ENCODE measurements around the gene LARGE2. TPM values are rescaled to one million over a fixed set of nuclear protein-coding genes. Genes with fewer than 3 reads are reported as not detected.
A peak's percentile ranks its signal among the peaks of the same experiment; 100 is the strongest.

Gene LARGE2
- total RNA-seq, 1 donor from 2014 or later: not detected

DNA sequence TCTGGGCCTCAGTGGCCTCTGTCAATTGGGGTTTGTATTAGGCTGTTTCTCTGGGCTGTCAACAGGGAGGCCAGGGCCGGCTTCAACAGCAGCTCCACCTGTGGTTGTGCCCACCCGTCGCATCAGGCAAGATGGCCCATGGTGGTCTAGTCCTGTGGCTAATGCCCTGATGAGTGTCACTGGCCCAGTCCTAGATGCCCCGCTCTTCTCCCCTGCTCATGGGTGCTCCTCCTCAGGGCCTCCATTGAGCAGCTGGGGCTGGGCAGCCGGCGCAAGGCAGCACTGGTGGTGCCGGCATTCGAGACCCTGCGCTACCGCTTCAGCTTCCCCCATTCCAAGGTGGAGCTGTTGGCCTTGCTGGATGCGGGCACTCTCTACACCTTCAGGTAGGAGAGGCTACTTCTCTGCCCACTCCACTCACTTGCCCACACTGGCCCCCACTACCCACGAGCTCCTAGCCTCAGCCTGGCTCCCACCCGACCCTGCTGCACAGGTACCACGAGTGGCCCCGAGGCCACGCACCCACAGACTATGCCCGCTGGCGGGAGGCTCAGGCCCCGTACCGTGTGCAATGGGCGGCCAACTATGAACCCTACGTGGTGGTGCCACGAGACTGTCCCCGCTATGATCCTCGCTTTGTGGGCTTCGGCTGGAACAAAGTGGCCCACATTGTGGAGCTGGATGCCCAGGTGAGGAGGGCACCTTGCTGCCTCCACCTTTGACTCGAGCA lies 5.4 kb downstream of the LARGE2 start:
- Histone ChIP-seq H3K9ac (ENCODE audit: low read depth in 1 of 3, low read length in 3 of 3) (no peak overlapping the region), H3K4me3 (ENCODE audit: low read length in 3 of 3) (no peak overlapping the region), H3K27ac (ENCODE audit: low read depth, low read length) (no peak overlapping the region), H3K36me3 (ENCODE audit: control insufficient read depth in 3 of 3, insufficient read depth in 3 of 3, low read length in 3 of 3) (peaks cover 0 to 9% (median 4%) of the 10 kb centered on the region in 3 donors), H3K9me3 (ENCODE audit: control insufficient read depth in 3 of 3, low read length in 3 of 3) (no peaks in the 10 kb centered on the region), H3K27me3 (ENCODE audit: control insufficient read depth in 3 of 3, insufficient read depth in 3 of 3, low read length in 3 of 3) (peaks cover 20 to 37% (median 21%) of the 10 kb centered on the region in 3 donors), H3K4me1 (ENCODE audit: control insufficient read depth in 3 of 3, insufficient read depth in 3 of 3, low read length in 3 of 3) (peaks cover 7 to 17% (median 8%) of the 10 kb centered on the region in 3 donors)

DNA sequence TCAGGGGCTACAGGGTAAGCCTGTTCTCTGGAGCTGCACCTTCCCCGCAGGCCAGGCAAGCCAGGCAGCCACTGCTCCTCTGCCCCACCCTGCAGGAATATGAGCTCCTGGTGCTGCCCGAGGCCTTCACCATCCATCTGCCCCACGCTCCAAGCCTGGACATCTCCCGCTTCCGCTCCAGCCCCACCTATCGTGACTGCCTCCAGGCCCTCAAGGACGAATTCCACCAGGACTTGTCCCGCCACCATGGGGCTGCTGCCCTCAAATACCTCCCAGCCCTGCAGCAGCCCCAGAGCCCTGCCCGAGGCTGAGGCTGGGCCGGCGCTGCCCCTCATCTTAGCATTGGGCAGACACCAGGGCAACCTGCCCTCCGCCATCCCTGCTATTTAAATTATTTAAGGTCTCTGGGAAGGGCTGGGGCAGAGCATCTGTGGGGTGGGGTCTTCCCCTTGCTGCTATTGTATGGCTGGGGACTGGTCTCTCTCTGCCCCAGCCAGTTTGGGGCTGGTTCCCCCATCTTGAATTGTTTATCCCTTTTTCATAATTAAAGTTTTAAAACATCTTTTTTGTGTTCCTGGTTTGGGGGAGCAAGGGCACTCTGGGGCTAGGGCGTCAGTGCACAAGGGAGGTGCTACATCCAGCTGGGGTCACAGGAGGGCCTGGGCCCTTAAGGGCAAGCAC lies 6.2 kb downstream of the LARGE2 start:
- H3K9ac ChIP-seq (ENCODE audit: low read depth in 1 of 3, low read length in 3 of 3): no peak overlapping the region
- peaks cover 3 to 15% (median 10%) of the 10 kb centered on the region in 3 donors for H3K36me3 ChIP-seq (ENCODE audit: control insufficient read depth in 3 of 3, insufficient read depth in 3 of 3, low read length in 3 of 3)

DNA sequence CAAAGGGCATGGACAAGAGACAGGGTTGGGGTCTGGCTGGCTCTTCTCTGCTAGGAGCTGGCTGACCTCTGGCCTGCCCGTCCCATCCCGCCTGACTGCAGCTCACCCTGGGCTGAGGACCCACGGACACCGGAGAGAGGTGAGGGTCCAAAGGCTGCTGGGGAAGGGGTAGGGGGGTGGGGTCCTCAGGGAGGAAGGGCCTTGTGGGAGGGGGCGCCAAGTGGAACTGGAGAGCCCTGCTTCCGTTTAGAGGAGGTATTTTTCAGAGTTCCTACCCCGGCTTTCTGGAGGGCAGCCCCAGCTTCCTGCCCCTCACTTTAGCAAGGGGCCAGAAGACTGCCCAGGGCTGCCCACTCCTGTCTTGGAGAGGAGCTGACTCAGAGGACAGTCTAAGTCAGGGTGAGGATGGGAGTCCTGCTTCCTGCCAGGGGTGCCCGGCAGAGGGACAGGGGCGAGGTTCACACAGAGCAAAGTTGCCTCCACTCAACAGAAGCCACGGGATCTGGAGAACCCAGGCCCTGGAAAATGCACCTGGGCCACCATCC lies 7.1 kb downstream of the LARGE2 start:
- Histone ChIP-seq H3K4me3 (ENCODE audit: low read length in 3 of 3) (no peak overlapping the region), H3K27ac (ENCODE audit: low read depth, low read length) (no peak overlapping the region)

More for the DNA sequence above, 6.2 kb downstream of the LARGE2 start:
- Histone ChIP-seq H3K27ac (ENCODE audit: low read depth, low read length) (no peak overlapping the region), H3K4me3 (ENCODE audit: low read length in 3 of 3) (no peak overlapping the region), H3K27me3 (ENCODE audit: control insufficient read depth in 3 of 3, insufficient read depth in 3 of 3, low read length in 3 of 3) (peaks cover 13 to 30% (median 16%) of the 10 kb centered on the region in 3 donors), H3K4me1 (ENCODE audit: control insufficient read depth in 3 of 3, insufficient read depth in 3 of 3, low read length in 3 of 3) (peaks cover 4 to 13% (median 4%) of the 10 kb centered on the region in 3 donors), H3K9me3 (ENCODE audit: control insufficient read depth in 3 of 3, low read length in 3 of 3) (no peaks in the 10 kb centered on the region)

DNA sequence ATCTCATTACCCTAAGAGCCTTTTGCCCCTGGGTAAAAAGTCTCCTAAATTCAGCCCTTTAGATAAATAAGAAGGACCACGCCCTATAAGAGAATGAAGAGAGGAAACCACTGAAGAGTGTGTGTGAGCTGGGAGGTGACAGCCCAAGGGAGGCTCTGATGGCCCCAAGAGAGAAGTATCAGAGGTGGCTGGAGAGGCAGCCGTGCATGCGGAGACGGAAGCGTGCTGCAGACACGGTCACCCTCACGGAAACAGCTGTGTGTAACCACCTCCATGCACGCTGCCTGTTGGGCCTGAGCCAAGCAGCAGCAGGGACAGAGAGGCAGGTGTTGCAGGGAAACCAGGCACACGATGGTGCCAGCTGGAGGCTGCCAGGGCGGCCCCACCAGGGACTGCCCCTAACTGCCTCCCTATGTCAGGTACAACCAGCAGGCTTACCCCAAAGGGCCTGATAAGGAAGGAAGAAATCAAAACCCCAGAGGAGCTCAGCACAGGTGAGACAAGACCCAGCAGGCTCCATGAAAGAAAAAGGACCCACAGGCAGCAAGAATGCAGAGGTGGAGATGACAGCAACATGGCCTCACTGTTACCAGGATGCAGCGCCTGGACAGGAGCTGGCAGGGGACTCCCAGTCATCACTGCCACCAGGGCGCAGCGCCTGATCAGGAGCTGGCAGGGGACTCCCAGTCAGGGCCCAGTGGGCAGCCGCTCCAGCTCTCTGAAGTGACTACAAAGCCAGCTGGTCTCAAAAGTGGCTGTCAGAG lies 7.8 kb downstream of the LARGE2 start:
- no peaks in the 10 kb centered on the region for H3K9me3 ChIP-seq (ENCODE audit: control insufficient read depth in 3 of 3, low read length in 3 of 3)
- H3K27ac ChIP-seq (ENCODE audit: low read depth, low read length): no peak overlapping the region

More for the DNA sequence above, 7.1 kb downstream of the LARGE2 start:
- H3K9me3 ChIP-seq (ENCODE audit: control insufficient read depth in 3 of 3, low read length in 3 of 3): no peaks in the 10 kb centered on the region
- peaks cover 4 to 14% (median 4%) of the 10 kb centered on the region in 3 donors for H3K4me1 ChIP-seq (ENCODE audit: control insufficient read depth in 3 of 3, insufficient read depth in 3 of 3, low read length in 3 of 3)
- no peak overlapping the region for H3K9ac ChIP-seq (ENCODE audit: low read depth in 1 of 3, low read length in 3 of 3)
- peaks cover 9 to 23% (median 9%) of the 10 kb centered on the region in 3 donors for H3K27me3 ChIP-seq (ENCODE audit: control insufficient read depth in 3 of 3, insufficient read depth in 3 of 3, low read length in 3 of 3)
- peaks cover 12 to 23% (median 16%) of the 10 kb centered on the region in 3 donors for H3K36me3 ChIP-seq (ENCODE audit: control insufficient read depth in 3 of 3, insufficient read depth in 3 of 3, low read length in 3 of 3)

DNA sequence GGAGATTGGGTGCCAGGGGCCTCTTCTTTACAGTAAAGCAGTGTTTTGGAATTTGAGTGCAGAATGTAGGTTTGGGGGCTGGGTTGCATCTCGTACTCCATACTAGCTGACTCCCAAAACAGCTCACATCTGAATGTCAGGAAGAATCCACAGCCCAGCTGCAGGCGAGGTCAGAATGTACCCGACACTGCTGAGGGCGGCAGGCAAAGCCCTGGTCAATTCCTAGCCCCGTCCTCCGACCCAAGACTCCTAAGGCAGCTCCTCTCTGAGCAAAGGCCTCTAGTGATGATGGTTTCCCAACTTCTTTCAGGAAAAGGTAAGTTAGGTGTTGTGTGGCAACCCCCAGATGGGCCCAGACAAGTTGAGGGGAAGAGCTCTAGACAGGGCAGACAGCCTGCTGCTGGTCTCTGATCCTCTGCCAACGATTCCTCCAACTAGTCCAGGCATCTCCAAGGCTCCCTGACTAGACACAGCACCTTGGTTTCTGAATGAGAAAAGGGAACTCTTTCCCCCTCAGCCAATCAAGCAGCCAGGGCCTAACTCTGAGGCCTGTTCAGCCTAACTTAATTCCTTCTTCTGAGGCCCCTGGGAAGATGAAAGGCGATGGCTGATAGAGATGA lies 8.6 kb downstream of the LARGE2 start:
- Histone ChIP-seq H3K27ac (ENCODE audit: low read depth, low read length) (no peak overlapping the region), H3K36me3 (ENCODE audit: control insufficient read depth in 3 of 3, insufficient read depth in 3 of 3, low read length in 3 of 3) (peaks cover 23 to 35% (median 26%) of the 10 kb centered on the region in 3 donors)

More for the DNA sequence above, 7.8 kb downstream of the LARGE2 start:
- Histone ChIP-seq H3K36me3 (ENCODE audit: control insufficient read depth in 3 of 3, insufficient read depth in 3 of 3, low read length in 3 of 3) (peaks cover 19 to 30% (median 22%) of the 10 kb centered on the region in 3 donors), H3K4me3 (ENCODE audit: low read length in 3 of 3) (no peak overlapping the region), H3K9ac (ENCODE audit: low read depth in 1 of 3, low read length in 3 of 3) (peak overlapping the region in 1 of 3 donors; percentile 33), H3K27me3 (ENCODE audit: control insufficient read depth in 3 of 3, insufficient read depth in 3 of 3, low read length in 3 of 3) (peaks cover 6 to 17% (median 8%) of the 10 kb centered on the region in 3 donors), H3K4me1 (ENCODE audit: control insufficient read depth in 3 of 3, insufficient read depth in 3 of 3, low read length in 3 of 3) (peaks cover 4 to 17% (median 4%) of the 10 kb centered on the region in 3 donors)

DNA sequence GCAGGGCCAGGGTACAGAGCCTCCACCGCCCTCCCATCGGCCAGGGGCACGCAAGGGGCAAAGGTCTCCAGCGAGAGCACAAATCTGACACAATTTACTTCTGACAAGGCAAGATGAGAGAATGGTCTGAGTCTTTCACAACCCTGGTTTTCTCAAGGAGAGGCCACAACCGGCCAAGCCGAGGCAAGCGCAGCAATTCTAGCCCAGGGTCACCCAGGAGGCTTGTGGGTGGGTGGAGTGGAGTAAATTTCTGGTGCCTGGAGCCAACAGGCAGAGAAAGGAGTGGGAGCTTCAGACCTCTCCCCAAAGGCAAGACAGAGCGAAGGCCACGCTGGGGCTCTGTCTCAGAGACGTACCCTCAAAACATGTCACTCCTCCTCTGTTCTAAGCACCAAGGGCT lies 9.3 kb downstream of the LARGE2 start:
- H3K27me3 ChIP-seq (ENCODE audit: control insufficient read depth in 3 of 3, insufficient read depth in 3 of 3, low read length in 3 of 3): peaks cover 0 to 8% (median under 1%) of the 10 kb centered on the region in 3 donors
- peaks cover 4 to 20% (median 4%) of the 10 kb centered on the region in 3 donors for H3K4me1 ChIP-seq (ENCODE audit: control insufficient read depth in 3 of 3, insufficient read depth in 3 of 3, low read length in 3 of 3)
- no peak overlapping the region for H3K9ac ChIP-seq (ENCODE audit: low read depth in 1 of 3, low read length in 3 of 3)
- peaks cover 23 to 38% (median 26%) of the 10 kb centered on the region in 3 donors for H3K36me3 ChIP-seq (ENCODE audit: control insufficient read depth in 3 of 3, insufficient read depth in 3 of 3, low read length in 3 of 3)
- no peak overlapping the region for H3K27ac ChIP-seq (ENCODE audit: low read depth, low read length)
- no peaks in the 10 kb centered on the region for H3K9me3 ChIP-seq (ENCODE audit: control insufficient read depth in 3 of 3, low read length in 3 of 3)
- no peak overlapping the region for H3K4me3 ChIP-seq (ENCODE audit: low read length in 3 of 3)

More for the DNA sequence above, 8.6 kb downstream of the LARGE2 start:
- Histone ChIP-seq H3K9me3 (ENCODE audit: control insufficient read depth in 3 of 3, low read length in 3 of 3) (no peaks in the 10 kb centered on the region), H3K27me3 (ENCODE audit: control insufficient read depth in 3 of 3, insufficient read depth in 3 of 3, low read length in 3 of 3) (peaks cover 5 to 15% (median 7%) of the 10 kb centered on the region in 3 donors), H3K4me1 (ENCODE audit: control insufficient read depth in 3 of 3, insufficient read depth in 3 of 3, low read length in 3 of 3) (peaks cover 4 to 17% (median 4%) of the 10 kb centered on the region in 3 donors), H3K9ac (ENCODE audit: low read depth in 1 of 3, low read length in 3 of 3) (peak overlapping the region in 1 of 3 donors; percentile 33), H3K4me3 (ENCODE audit: low read length in 3 of 3) (no peak overlapping the region)

DNA sequence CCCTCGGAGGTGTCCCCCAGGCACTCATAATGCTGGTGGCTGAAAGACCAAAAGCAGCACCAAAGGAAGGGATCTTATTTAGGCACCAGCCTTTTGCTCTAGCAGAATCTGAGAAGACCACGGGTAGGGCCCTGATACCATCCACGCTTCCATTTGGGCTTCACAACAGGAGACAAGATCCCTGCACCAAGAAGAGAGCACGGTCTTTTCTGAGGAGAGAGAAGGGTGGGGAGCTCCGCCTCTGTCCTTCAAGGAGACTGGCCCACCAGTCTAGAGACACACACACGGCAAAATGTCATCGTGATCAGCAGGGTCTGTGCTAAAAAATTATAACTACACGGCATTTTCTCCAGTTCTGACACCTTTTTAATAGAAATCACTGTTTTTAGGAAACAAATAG lies 9.8 kb downstream of the LARGE2 start:
- Histone ChIP-seq H3K9ac (ENCODE audit: low read depth in 1 of 3, low read length in 3 of 3) (no peak overlapping the region), H3K4me1 (ENCODE audit: control insufficient read depth in 3 of 3, insufficient read depth in 3 of 3, low read length in 3 of 3) (peaks cover 4 to 21% (median 4%) of the 10 kb centered on the region in 3 donors), H3K36me3 (ENCODE audit: control insufficient read depth in 3 of 3, insufficient read depth in 3 of 3, low read length in 3 of 3) (peaks cover 23 to 38% (median 26%) of the 10 kb centered on the region in 3 donors), H3K27ac (ENCODE audit: low read depth, low read length) (no peak overlapping the region), H3K4me3 (ENCODE audit: low read length in 3 of 3) (no peak overlapping the region), H3K9me3 (ENCODE audit: control insufficient read depth in 3 of 3, low read length in 3 of 3) (no peaks in the 10 kb centered on the region), H3K27me3 (ENCODE audit: control insufficient read depth in 3 of 3, insufficient read depth in 3 of 3, low read length in 3 of 3) (peaks cover 0 to 4% (median 0%) of the 10 kb centered on the region in 3 donors)

DNA sequence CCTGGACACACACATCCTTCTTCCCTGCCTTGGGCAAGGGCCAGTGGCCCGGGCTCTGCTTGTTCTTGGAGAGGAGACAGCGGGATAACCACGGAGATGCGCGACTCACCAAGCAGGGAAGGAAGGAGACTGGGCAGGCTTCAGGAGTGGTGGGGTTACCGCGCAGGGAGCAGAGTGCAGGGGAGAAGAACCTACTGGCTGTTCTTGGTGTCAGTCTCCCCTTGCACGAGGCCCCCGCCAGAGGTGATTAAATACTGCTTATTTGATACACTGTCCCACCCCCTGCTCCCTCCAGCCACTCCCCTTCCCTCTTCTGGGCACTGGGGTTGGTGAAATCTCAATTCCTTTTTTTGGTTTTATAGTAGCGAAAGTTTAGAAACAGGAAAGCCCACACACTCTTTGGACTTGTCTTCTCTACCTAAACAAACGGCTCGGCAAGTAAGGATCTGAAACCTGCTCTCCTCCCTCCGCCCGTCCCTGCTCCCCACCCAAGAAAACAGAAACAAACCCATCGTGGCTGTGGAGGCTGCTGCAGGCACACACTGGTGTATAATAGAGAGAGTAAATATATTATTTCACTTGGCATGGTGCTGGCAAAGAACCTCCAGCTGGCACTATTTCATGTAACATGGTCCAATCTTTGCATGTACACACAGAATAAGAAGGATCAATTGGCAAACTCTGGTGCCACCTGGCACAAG lies 10.8 kb downstream of the LARGE2 start:
- Histone ChIP-seq H3K9ac (ENCODE audit: low read depth in 1 of 3, low read length in 3 of 3) (no peak overlapping the region), H3K27ac (ENCODE audit: low read depth, low read length) (no peak overlapping the region), H3K9me3 (ENCODE audit: control insufficient read depth in 3 of 3, low read length in 3 of 3) (no peaks in the 10 kb centered on the region), H3K36me3 (ENCODE audit: control insufficient read depth in 3 of 3, insufficient read depth in 3 of 3, low read length in 3 of 3) (peaks cover 26 to 45% (median 30%) of the 10 kb centered on the region in 3 donors), H3K27me3 (ENCODE audit: control insufficient read depth in 3 of 3, insufficient read depth in 3 of 3, low read length in 3 of 3) (no peaks in the 10 kb centered on the region), H3K4me3 (ENCODE audit: low read length in 3 of 3) (no peak overlapping the region), H3K4me1 (ENCODE audit: control insufficient read depth in 3 of 3, insufficient read depth in 3 of 3, low read length in 3 of 3) (peaks cover 4 to 21% (median 4%) of the 10 kb centered on the region in 3 donors)

Measured in skeletal muscle tissue (tissue), 4 donors.